Activated CD4-positive, CD25-positive, alpha-beta regulatory T cell treated with anti-CD3 and anti-CD28 coated beads, Interleukin-2, amount 50 U/mL, for 24 hours (primary cell): Measurements from ENCODE around the gene MAGIX.
A peak's percentile ranks its signal among the peaks of the same experiment; 100 is the strongest.
"Not testable (repeated sequence)": the region's sequence is repeated elsewhere in the genome, so short reads cannot be mapped to it uniquely, and the experiment has no call there.

Experiments
- ATAC-seq, 2 donors: fragments of 150-1000 bp; cut with Tn5 transposase; one replicate each; pipeline ENCODE4 v1.10.0; 2021; ENCODE audit warnings: mild to moderate bottlenecking in 1 of 2, moderate library complexity in 1 of 2

Gene MAGIX

GRCh38 chrX:49162620-49163019 lies at the start of gene MAGIX:
Gene MAGIX, plus strand, starts transcription at chrX:49162758. Its CDS starts 132 bp downstream, at chrX:49162890.
- no peak for ATAC-seq

- no peak for ATAC-seq
Measured at GRCh38 chrX:49116076-49116475, 46.5 kb upstream of the MAGIX start.

GRCh38 chrX:49116716-49117115 lies 45.8 kb upstream of the MAGIX start:
- ATAC-seq = no peak

GRCh38 chrX:49117581-49117980 lies 45.0 kb upstream of the MAGIX start:
- no peak for ATAC-seq

- no peak for ATAC-seq
Measured at GRCh38 chrX:49120091-49120490, 42.5 kb upstream of the MAGIX start.

GRCh38 chrX:49122499-49122898 lies 40.1 kb upstream of the MAGIX start:
- no peak for ATAC-seq

- ATAC-seq = not testable (repeated sequence)
Measured at GRCh38 chrX:49127742-49128258, 34.8 kb upstream of the MAGIX start.

- no peak for ATAC-seq
Measured at GRCh38 chrX:49129427-49129826, 33.1 kb upstream of the MAGIX start.

- ATAC-seq = not testable (repeated sequence)
Measured at GRCh38 chrX:49132275-49132674, 30.3 kb upstream of the MAGIX start.

GRCh38 chrX:49133759-49134158 lies 28.8 kb upstream of the MAGIX start:
- no peak for ATAC-seq

GRCh38 chrX:49137492-49137891 lies 25.1 kb upstream of the MAGIX start:
- ATAC-seq = no peak

GRCh38 chrX:49139713-49140112 lies 22.8 kb upstream of the MAGIX start:
- ATAC-seq = no peak

GRCh38 chrX:49142264-49142663 lies 20.3 kb upstream of the MAGIX start:
- ATAC-seq = not testable (repeated sequence)

- ATAC-seq = peak in 1 of 2 donors; percentile 48
Measured at GRCh38 chrX:49143154-49143553, 19.4 kb upstream of the MAGIX start.

- ATAC-seq = no peak
Measured at GRCh38 chrX:49147282-49147681, 15.3 kb upstream of the MAGIX start.

GRCh38 chrX:49147936-49148335 lies 14.6 kb upstream of the MAGIX start:
- ATAC-seq = no peak

- not testable (repeated sequence) for ATAC-seq
Measured at GRCh38 chrX:49148390-49149100, 14.0 kb upstream of the MAGIX start.

- not testable (repeated sequence) for ATAC-seq
Measured at GRCh38 chrX:49149291-49149690, 13.3 kb upstream of the MAGIX start.

GRCh38 chrX:49153467-49153866 lies 9.1 kb upstream of the MAGIX start:
- ATAC-seq = no peak

GRCh38 chrX:49155243-49155899 lies 7.2 kb upstream of the MAGIX start:
- peak in 1 of 2 donors; percentile 3 for ATAC-seq

- ATAC-seq = peak; percentile 91 to 92
Measured at GRCh38 chrX:49155900-49156837, 6.4 kb upstream of the MAGIX start.

GRCh38 chrX:49157194-49157593 lies 5.4 kb upstream of the MAGIX start:
- no peak for ATAC-seq

GRCh38 chrX:49160908-49161307 lies 1.6 kb upstream of the MAGIX start:
- ATAC-seq = no peak
